Stimulated activated CD4-positive, alpha-beta T cell treated with anti-CD3 and anti-CD28 coated beads, Interleukin-12 subunit alpha, Interleukin-12 subunit beta, amount 100 ng/mL, for 48 hours (primary cell): Measurements from ENCODE around the gene TMC6.
A peak's percentile ranks its signal among the peaks of the same experiment; 100 is the strongest.
"Not testable (repeated sequence)": the region's sequence is repeated elsewhere in the genome, so short reads cannot be mapped to it uniquely, and the experiment has no call there.

Experiments used
- DNase-seq, 3 donors: peaks; one replicate each; pipeline ENCODE4 v3.0.0-alpha.2; 2020; ENCODE audit warnings: low read depth in 2 of 3, low spot score in 1 of 3

Gene TMC6

GRCh38 chr17:78124081-78124835 lies 4.3 kb downstream of the TMC6 start:
- DNase-seq, result no peak

GRCh38 chr17:78123258-78123929 lies 5.2 kb downstream of the TMC6 start:
- no peak for DNase-seq

- no peak for DNase-seq
Observed at GRCh38 chr17:78122931-78123249, 5.7 kb downstream of the TMC6 start.

GRCh38 chr17:78122216-78122930 lies 6.2 kb downstream of the TMC6 start:
- no peak for DNase-seq

DNA sequence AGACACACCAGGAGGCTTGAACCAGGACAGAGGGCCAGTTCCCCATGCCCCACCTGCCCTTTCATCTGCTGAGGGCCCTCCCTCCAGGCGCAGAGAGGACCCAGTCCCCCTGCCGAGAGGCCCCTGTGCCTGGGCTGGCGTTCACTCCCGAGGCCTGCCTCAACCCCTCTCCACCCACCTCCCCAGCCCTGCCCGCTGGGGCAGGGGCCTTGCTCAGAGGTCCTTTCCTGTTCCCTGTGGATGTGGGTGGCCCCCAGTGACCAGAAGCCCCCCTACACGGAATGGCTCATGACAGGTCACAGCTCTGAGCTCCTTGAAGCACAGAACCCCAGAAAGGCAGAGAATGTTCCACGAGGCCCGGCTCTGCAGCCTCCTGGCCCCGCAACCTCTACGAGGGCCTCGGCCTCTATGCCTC lies 6.7 kb downstream of the TMC6 start:
- no peak for DNase-seq

DNA sequence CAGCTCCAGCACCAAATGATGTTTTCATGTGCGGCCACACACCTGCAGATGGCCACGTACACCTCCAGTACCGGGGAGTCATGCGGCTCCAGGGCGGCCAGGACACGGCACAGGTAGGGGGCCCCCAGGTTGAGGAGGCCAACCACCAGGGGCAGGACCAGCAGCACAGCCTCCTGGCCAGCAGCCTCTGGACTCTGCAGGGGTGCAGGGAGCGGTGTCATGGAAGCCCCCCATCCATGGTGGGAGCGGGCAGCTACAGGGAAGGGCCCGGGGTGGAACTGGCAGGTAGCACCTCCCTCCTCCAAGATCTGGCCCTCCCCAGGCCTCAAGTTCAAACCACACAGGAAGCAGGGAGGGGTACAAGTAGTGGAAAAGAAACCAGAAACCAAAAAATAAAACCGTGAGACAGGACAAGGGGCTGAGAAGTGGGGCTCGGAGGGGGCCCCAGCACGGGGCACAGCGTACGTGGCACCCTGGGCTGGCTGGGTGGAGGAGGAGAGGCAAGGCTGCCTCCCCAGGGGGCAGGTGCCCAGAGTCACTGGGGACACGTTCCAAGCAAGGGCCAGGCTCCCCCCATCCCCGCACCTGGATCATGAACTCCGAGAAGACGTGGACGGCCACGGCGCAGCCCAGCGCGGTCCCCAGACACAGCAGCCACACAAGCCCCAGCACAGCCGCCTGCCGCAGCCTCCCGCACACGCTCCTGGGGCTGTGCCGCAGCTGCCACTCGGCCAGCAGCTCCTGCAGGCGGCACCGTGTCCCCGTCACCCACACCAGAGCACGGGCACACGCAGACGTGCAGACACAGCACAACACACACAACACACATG lies 7.4 kb downstream of the TMC6 start:
- DNase-seq, result no peak

- DNase-seq, result no peak
Observed at GRCh38 chr17:78120537-78120936, 8.0 kb downstream of the TMC6 start.

DNA sequence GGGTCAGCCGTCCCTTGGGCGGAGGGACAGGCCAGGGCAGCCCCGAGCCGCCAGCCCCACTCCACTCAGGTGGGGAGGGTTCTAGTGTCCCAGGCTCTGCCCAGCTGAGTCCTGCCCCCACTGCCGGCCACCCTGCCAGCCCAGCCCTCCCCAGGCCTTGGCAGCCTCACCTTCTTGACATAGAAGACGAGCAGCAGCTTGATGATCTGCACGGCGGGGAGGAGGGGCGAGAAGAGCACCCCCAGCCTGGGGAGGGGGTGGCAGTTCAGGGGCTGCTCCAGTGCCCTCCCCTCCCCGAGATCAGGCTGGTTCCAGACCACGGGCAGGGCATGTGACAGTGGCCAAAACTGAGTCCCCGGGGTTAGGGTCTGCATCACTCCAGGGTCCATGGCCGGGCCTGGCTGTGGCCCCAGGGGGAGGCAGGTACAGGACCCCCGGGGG lies 9.7 kb downstream of the TMC6 start:
- no peak for DNase-seq

- DNase-seq, result no peak
Observed at GRCh38 chr17:78117027-78117981, 11.3 kb downstream of the TMC6 start.

GRCh38 chr17:78116411-78116810 lies 12.1 kb downstream of the TMC6 start:
- DNase-seq, result no peak

DNA sequence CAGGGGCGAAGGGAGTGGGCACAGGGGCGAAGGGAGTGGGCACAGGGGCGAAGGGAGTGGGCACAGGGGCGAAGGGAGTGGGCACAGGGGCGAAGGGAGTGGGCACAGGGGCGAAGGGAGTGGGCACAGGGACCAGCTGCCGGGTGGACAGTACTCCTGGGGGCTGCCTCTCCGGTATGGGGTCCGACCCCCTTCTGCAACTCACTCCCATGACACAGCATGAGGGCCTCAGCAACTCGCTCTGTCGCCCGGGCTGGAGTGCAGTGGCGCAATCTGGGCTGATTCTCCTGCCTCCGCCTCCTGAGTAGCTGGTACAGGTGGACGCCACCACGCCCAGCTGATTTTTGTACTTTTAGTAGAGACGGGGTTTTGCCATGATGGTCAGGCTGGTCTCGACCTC lies 12.8 kb downstream of the TMC6 start:
- DNase-seq, result not testable (repeated sequence)

- no peak for DNase-seq
Observed at GRCh38 chr17:78114831-78115723, 13.5 kb downstream of the TMC6 start.

- DNase-seq, result no peak
Observed at GRCh38 chr17:78113804-78114785, 14.5 kb downstream of the TMC6 start.

DNA sequence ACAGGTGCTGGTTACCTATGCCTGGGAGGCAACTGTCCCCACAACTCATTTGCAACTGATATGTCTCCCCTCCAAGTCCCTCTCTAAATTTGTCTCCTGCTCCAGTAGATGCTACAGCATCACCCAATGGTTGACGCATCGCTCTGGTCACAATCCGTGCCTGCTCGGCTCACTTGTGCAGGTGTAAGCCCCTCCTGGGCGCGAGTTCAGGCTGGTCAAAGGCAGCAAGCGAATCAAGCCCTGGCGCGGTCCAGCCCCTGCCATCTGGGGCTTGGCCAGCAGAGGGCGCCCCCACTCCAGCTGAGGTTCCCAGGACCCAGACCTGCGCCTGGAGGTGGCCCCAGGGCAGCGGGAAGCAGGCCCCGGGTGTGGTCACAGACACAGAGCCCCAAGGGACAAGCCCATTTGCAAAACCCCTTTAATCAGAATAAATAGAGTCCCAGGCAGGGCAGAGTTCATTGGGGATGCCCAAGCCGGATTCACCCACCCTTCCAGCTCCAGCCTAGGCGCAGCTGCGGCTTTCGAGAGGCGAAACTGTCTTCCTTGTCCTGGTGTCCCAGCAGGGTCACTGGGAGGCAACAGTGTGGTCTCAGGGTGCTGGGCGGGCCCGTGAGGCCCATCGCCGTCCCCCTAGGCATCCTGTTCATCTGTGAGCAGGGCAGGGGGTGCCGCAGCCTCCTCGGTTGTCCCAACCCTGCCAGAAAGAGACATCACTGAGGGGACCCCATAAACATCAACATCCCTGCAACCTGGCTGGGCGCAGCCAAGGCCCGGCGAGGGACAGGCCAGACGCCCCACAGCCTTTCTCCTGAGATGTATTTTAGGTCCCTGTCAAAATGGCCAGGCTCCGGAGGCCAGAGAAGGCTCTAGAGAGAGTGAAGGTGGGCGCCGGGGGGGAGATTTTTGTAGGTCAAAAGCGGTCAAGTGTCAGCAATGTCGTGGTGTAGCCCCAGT lies 15.8 kb downstream of the TMC6 start:
- DNase-seq, result peak; percentile 62 to 88 (median 71)

GRCh38 chr17:78111727-78112517 lies 16.6 kb downstream of the TMC6 start:
- no peak for DNase-seq
